Measurements from ENCODE around the gene DGKB.

DNA sequence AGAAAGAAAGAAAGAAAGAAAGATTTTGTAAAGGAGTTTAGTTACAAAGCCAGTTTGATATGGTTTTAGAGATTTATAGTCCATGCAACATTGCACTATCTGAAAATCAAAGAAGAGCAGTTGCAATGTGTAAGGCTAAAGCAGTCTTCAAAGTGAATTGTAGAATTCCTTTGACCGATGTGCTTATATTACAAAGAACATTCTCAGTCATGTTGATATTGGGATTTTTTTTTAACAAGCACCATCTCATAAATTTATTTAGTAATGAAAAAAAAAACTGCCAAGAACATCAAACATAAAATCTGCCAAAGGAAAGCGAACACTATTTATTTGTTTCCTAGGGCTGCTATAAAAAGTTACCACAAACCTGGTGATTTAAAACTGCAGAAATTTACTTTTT lies 133.3 kb downstream of the DGKB start:
- TF ChIP-seq POLR2A (IDR thresholded peaks at IDR 0.05), result no peak
- TF ChIP-seq, protein P1, sequence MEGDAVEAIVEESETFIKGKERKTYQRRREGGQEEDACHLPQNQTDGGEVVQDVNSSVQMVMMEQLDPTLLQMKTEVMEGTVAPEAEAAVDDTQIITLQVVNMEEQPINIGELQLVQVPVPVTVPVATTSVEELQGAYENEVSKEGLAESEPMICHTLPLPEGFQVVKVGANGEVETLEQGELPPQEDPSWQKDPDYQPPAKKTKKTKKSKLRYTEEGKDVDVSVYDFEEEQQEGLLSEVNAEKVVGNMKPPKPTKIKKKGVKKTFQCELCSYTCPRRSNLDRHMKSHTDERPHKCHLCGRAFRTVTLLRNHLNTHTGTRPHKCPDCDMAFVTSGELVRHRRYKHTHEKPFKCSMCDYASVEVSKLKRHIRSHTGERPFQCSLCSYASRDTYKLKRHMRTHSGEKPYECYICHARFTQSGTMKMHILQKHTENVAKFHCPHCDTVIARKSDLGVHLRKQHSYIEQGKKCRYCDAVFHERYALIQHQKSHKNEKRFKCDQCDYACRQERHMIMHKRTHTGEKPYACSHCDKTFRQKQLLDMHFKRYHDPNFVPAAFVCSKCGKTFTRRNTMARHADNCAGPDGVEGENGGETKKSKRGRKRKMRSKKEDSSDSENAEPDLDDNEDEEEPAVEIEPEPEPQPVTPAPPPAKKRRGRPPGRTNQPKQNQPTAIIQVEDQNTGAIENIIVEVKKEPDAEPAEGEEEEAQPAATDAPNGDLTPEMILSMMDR (IDR thresholded peaks at IDR 0.05 in 4 of 5, conservative IDR thresholded peaks at IDR 0.05 in 1 of 5), result no peak
